GM12878 (cell line): ENCODE measurements around the gene COL6A3. TPM values are rescaled to one million over a fixed set of nuclear protein-coding genes. Genes with fewer than 3 reads are reported as not detected.

ENCODE experiments used
- ATAC-seq: fragments of 200-7000 bp; cut with Tn5 transposase; 3 replicates; pipeline ENCODE4 v1.9.1; 2020; ENCODE audit warnings: mild to moderate bottlenecking, moderate library complexity
- BruUV-seq: library from RNA; stranded (reverse); fragments of 400-500 nt; replicated peaks from 2 replicates; lab custom pipeline; 2021; lab: Mats Ljungman, UMichigan
- CTCF ChIA-PET: fragments of 300-600 bp; sonication (Branson Sonifier 250); formaldehyde crosslinking; extraction: SDS; loops from one replicate; lab custom pipeline; 2021; ENCODE audit warnings: inconsistent platforms; lab: Yijun Ruan, JAX
- POLR2A ChIA-PET: fragments of 350-600 bp; formaldehyde crosslinking; extraction: SDS; loops from one replicate; lab custom pipeline; 2021; ENCODE audit warnings: inconsistent platforms; lab: Charles Lee
- RAD21 ChIA-PET: fragments of 300-600 bp; sonication (Branson Sonifier 250); formaldehyde crosslinking; loops from one replicate; lab custom pipeline; 2023; ENCODE audit warnings: antibody characterized with exemption; ENCODE audit not compliant: unreplicated experiment; lab: Charles Lee
- SMC1A ChIA-PET: fragments of 300-600 bp; sonication (Branson Sonifier 250); formaldehyde crosslinking; loops from one replicate; lab custom pipeline; 2023; ENCODE audit not compliant: unreplicated experiment, uncharacterized antibody; lab: Charles Lee
- DNase-seq: peaks from one replicate; pipeline ENCODE4 v3.0.0-alpha.2; 2011; ENCODE audit warnings: low read depth, low spot score
- FAIRE-seq: peaks from 3 replicates; lab custom pipeline; 2011; peaks lifted over from hg19 to GRCh38; lab: Jason Lieb, UNC
- H2AFZ ChIP-seq: 2 replicates; pipeline ENCODE4 v1.6.0; 2011; ENCODE audit warnings: low read depth, low read length, control low read depth; ENCODE audit not compliant: control insufficient read depth
- H3K27ac ChIP-seq: 2 replicates; pipeline ENCODE4 v1.5.1; 2011; ENCODE audit warnings: control low read depth; ENCODE audit not compliant: control insufficient read depth, insufficient read depth
- H3K27me3 ChIP-seq, 2 experiments: replicated peaks in 1 of 2; 2 replicates each; pipeline versions ENCODE4 v1.6.0 to v1.6.1; 2011; ENCODE audit warnings: low read length in 1 of 2; ENCODE audit not compliant: control insufficient read depth in 2 of 2, insufficient read depth in 2 of 2
- H3K36me3 ChIP-seq, 2 experiments: 2 replicates each; pipeline ENCODE4 v1.5.1; 2011; ENCODE audit warnings: low read length in 1 of 2; ENCODE audit not compliant: control insufficient read depth in 2 of 2, insufficient read depth in 2 of 2
- H3K4me1 ChIP-seq: 2 replicates; pipeline ENCODE4 v1.6.1; 2011; ENCODE audit warnings: mild to moderate bottlenecking, low read length, moderate library complexity, mixed read lengths; ENCODE audit not compliant: control insufficient read depth, insufficient read depth
- H3K4me2 ChIP-seq: 2 replicates; pipeline ENCODE4 v1.6.0; 2011; ENCODE audit warnings: control low read depth; ENCODE audit not compliant: control insufficient read depth, insufficient read depth
- H3K4me3 ChIP-seq: fragments of 200-600 bp; sonication (generic); 2 replicates; pipeline ENCODE4 v1.5.1; 2016
- H3K79me2 ChIP-seq: 2 replicates; pipeline ENCODE4 v1.6.0; 2011; ENCODE audit warnings: low read length; ENCODE audit not compliant: control insufficient read depth, insufficient read depth
- H3K9ac ChIP-seq: 2 replicates; pipeline ENCODE4 v1.8.0; 2011; ENCODE audit warnings: low read length, control low read depth, mixed read lengths; ENCODE audit not compliant: control insufficient read depth, insufficient read depth
- H3K9me3 ChIP-seq: replicated peaks from 3 replicates; pipeline ENCODE4 v1.5.1; 2011; ENCODE audit warnings: mild to moderate bottlenecking, low read length; ENCODE audit not compliant: control insufficient read depth, insufficient read depth
- H4K20me1 ChIP-seq: 2 replicates; pipeline ENCODE4 v1.6.0; 2011; ENCODE audit not compliant: control insufficient read depth, insufficient read depth
- CBFB ChIP-seq: IDR thresholded peaks from 2 replicates; pipeline ENCODE4 v1.6.1; 2016; ENCODE audit warnings: antibody characterized with exemption, low read depth
- EED ChIP-seq: sonication (generic); IDR thresholded peaks from 2 replicates; pipeline ENCODE4 v1.6.1; 2016; ENCODE audit warnings: antibody characterized with exemption, low read depth
- ETV6 ChIP-seq, 2 experiments: fragments of 450-650 bp in 1 of 2; IDR thresholded peaks in 1 of 2; conservative IDR thresholded peaks in 1 of 2; 2 replicates each; pipeline ENCODE4 v1.6.1; 2014; ENCODE audit warnings: antibody characterized with exemption in 1 of 2, borderline replicate concordance in 1 of 2, low read depth in 1 of 2, mild to moderate bottlenecking in 1 of 2, moderate library complexity in 1 of 2
- SPI1 ChIP-seq: IDR thresholded peaks from 2 replicates; pipeline ENCODE4 v1.6.1; 2011; ENCODE audit warnings: low read depth, mild to moderate bottlenecking, low read length, moderate library complexity, borderline replicate concordance; ENCODE audit not compliant: insufficient read depth
- TCF12 ChIP-seq: IDR thresholded peaks from 2 replicates; pipeline ENCODE4 v1.6.1; 2011; ENCODE audit warnings: low read depth, mild to moderate bottlenecking, low read length
- WGBS: methylation state at CpG from one replicate; pipeline ENCODE4 v1.1.6; 2016; ENCODE audit warnings: low lambda C conversion rate; ENCODE audit not compliant: insufficient replicate concordance, insufficient coverage; ENCODE audit errors: missing lambda C conversion rate; 5-methylcytosine and 5-hydroxymethylcytosine counted together
- in situ Hi-C: fragments of 300-500 bp; cut with MboI; formaldehyde crosslinking; loops from 9 replicates; pipeline ENCODE4 v1.14.3; 2018; ENCODE audit warnings: mixed read lengths
- intact Hi-C: fragments of 100-400 bp; cut with micrococcal nuclease; formaldehyde crosslinking; loops from one replicate; pipeline ENCODE4 v1.14.2; 2022; ENCODE audit not compliant: unreplicated experiment
- polyA plus RNA-seq, 11 experiments: library from polyadenylated mRNA; depleted of rRNA in 4 of 11; unstranded in 6 of 11; stranded (reverse) in 5 of 11; fragments of >200 nt; fragmentation: Nextera tagmentation in 4 of 11; fragmentation: Illumina TruSeq in 1 of 11; extraction: Ambion mirVana in 4 of 11; extraction: Trizol in 1 of 11; gene quantifications; 1 replicate in 1 of 11; 2 replicates in 10 of 11; pipeline versions ENCODE4 v1.2.1 to v1.2.3, GENCODE V29; 2011 to 2016; ENCODE audit warnings: inconsistent platforms in 2 of 11, missing spikeins in 2 of 11, low read depth in 1 of 11
- total RNA-seq, 4 experiments: library from RNA; depleted of rRNA in 3 of 4; stranded (reverse); fragments of >200 nt in 3 of 4; fragmentation: Illumina TruSeq in 1 of 4; extraction: Trizol in 1 of 4; gene quantifications; 2 replicates each; pipeline versions ENCODE4 v1.2.1 to v1.2.3, GENCODE V29; 2013 to 2021
- TF ChIP-seq, protein P1 (sequence below): fragments of 450-650 bp; IDR thresholded peaks from 2 replicates; pipeline ENCODE4 v1.6.1; 2016; ENCODE audit warnings: mild to moderate bottlenecking
- TF ChIP-seq, protein P2 (sequence below): fragments of 450-650 bp; IDR thresholded peaks from 2 replicates; pipeline ENCODE4 v1.6.1; 2017; ENCODE audit warnings: mild to moderate bottlenecking, moderate library complexity

COL6A3 gene
- total and polyA plus RNA-seq, 10 of the 15 experiments (the other 5 are each of a cell fraction or from before 2014, with no cell fraction given), result 0.01 to 0.51 (median 0.09) TPM; not detected in 4

- BruUV-seq, result no TSS peak
Observed at GRCh38 chr2:237444071-237444470, 30.1 kb upstream of the COL6A3 start.

GRCh38 chr2:237441605-237442274, 27.8 kb upstream of the COL6A3 start:
- no peaks in the 10 kb centered on the region for H3K27me3 ChIP-seq
- ATAC-seq, result no peak
- ChIA-PET RAD21 (no interaction called here), CTCF (interaction anchor here (0.9 to 1.5 kb wide), 3 partner anchors 34 to 334 kb away, joined by 3 to 4 read pairs (median 3); no protein-coding TSS in a partner anchor), SMC1A (interaction anchor here (1.5 kb wide), 1 partner anchor 67 kb away, joined by 3 read pairs; no protein-coding TSS in a partner anchor), POLR2A (interaction anchor here (1.2 kb wide), 1 partner anchor 11 kb away, joined by 3 read pairs; no protein-coding TSS in a partner anchor)
- WGBS, result 0% methylated on average over 2 of the region's 2 CpGs
- no peak for FAIRE-seq
- no peak overlapping the region for H3K4me2 ChIP-seq
- H3K36me3 ChIP-seq, result no peaks in the 10 kb centered on the region
- H2AFZ ChIP-seq, result no peak overlapping the region
- intact Hi-C loops (no loop called here), in situ Hi-C loops (no loop called here)
- no peaks in the 10 kb centered on the region for H4K20me1 ChIP-seq
- no peaks in the 10 kb centered on the region; the same call in 2 of the 3 replicates for H3K9me3 ChIP-seq
- no TSS peak for BruUV-seq
- no peaks in the 10 kb centered on the region for H3K79me2 ChIP-seq
- no peak overlapping the region for H3K27ac ChIP-seq
- peaks cover 17% of the 10 kb centered on the region for H3K4me1 ChIP-seq
- TF ChIP-seq EED, result no peak
- TF ChIP-seq, protein P1, sequence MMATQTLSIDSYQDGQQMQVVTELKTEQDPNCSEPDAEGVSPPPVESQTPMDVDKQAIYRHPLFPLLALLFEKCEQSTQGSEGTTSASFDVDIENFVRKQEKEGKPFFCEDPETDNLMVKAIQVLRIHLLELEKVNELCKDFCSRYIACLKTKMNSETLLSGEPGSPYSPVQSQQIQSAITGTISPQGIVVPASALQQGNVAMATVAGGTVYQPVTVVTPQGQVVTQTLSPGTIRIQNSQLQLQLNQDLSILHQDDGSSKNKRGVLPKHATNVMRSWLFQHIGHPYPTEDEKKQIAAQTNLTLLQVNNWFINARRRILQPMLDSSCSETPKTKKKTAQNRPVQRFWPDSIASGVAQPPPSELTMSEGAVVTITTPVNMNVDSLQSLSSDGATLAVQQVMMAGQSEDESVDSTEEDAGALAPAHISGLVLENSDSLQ, result no peak
- TF ChIP-seq, protein P2, sequence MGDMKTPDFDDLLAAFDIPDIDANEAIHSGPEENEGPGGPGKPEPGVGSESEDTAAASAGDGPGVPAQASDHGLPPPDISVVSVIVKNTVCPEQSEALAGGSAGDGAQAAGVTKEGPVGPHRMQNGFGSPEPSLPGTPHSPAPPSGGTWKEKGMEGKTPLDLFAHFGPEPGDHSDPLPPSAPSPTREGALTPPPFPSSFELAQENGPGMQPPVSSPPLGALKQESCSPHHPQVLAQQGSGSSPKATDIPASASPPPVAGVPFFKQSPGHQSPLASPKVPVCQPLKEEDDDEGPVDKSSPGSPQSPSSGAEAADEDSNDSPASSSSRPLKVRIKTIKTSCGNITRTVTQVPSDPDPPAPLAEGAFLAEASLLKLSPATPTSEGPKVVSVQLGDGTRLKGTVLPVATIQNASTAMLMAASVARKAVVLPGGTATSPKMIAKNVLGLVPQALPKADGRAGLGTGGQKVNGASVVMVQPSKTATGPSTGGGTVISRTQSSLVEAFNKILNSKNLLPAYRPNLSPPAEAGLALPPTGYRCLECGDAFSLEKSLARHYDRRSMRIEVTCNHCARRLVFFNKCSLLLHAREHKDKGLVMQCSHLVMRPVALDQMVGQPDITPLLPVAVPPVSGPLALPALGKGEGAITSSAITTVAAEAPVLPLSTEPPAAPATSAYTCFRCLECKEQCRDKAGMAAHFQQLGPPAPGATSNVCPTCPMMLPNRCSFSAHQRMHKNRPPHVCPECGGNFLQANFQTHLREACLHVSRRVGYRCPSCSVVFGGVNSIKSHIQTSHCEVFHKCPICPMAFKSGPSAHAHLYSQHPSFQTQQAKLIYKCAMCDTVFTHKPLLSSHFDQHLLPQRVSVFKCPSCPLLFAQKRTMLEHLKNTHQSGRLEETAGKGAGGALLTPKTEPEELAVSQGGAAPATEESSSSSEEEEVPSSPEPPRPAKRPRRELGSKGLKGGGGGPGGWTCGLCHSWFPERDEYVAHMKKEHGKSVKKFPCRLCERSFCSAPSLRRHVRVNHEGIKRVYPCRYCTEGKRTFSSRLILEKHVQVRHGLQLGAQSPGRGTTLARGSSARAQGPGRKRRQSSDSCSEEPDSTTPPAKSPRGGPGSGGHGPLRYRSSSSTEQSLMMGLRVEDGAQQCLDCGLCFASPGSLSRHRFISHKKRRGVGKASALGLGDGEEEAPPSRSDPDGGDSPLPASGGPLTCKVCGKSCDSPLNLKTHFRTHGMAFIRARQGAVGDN, result no peak
- no peak overlapping the region for H3K9ac ChIP-seq
- H3K4me3 ChIP-seq, result no peak overlapping the region
- no peak for DNase-seq

More at GRCh38 chr2:237444071-237444470, 30.1 kb upstream of the COL6A3 start:
- H3K27ac ChIP-seq, result no peak overlapping the region
- no peak overlapping the region for H2AFZ ChIP-seq
- no peak for FAIRE-seq
- POLR2A ChIA-PET, result interaction anchor here (0.7 kb wide), 1 partner anchor 1640 kb away, joined by 3 read pairs; no protein-coding TSS in a partner anchor
- H3K27me3 ChIP-seq, result no peaks in the 10 kb centered on the region
- in situ Hi-C loops, result no loop called here
- no peaks in the 10 kb centered on the region for H4K20me1 ChIP-seq
- TF ChIP-seq ETV6 (conservative IDR thresholded peaks at IDR 0.05 in 1 of 2, IDR thresholded peaks at IDR 0.05 in 1 of 2; ENCODE audit: borderline replicate concordance in 1 of 2, low read depth in 1 of 2) (no peak), TCF12 (no peak), CBFB (no peak), SPI1 (no peak)
- TF ChIP-seq, all 136 proteins: peak for 0
- 63% methylated on average over 2 of the region's 2 CpGs for WGBS
- Histone ChIP-seq H3K4me2 (no peak overlapping the region), H3K4me3 (no peak overlapping the region), H3K9me3 (no peaks in the 10 kb centered on the region), H3K79me2 (no peaks in the 10 kb centered on the region), H3K4me1 (peaks cover 17% of the 10 kb centered on the region), H3K36me3 (no peaks in the 10 kb centered on the region), H3K9ac (no peak overlapping the region)
- ChIA-PET RAD21 (no interaction called here), SMC1A (no interaction called here), CTCF (no interaction called here)
- DNase-seq (no peak), ATAC-seq (no peak)
- intact Hi-C loops, result no loop called here
